NCI-H2227 treated with DMSO at 0.1 percent for 48 hours (cell line): ENCODE results near the gene SRSF9.
A peak's percentile ranks its signal among the peaks of the same experiment; 100 is the strongest.
"Not testable (repeated sequence)": the region's sequence is repeated elsewhere in the genome, so short reads cannot be mapped to it uniquely, and the experiment has no call there.

Source experiments
- DNase-seq: peaks from one replicate; lab custom pipeline; 2025; lab: John Stamatoyannopoulos, UW

The SRSF9 gene

GRCh38 chr12:120469450-120470149 lies at the start of gene SRSF9:
Gene SRSF9 (minus strand): TSS chr12:120469748. CDS start chr12:120469609, 139 bp downstream.
- peak; percentile 92 for DNase-seq

- DNase-seq: not testable (repeated sequence)
Observed at GRCh38 chr12:120519324-120519723, 49.8 kb upstream of the SRSF9 start.

- DNase-seq: no peak
Observed at GRCh38 chr12:120515496-120515895, 45.9 kb upstream of the SRSF9 start.

- DNase-seq: no peak
Observed at GRCh38 chr12:120514002-120514401, 44.5 kb upstream of the SRSF9 start.

- no peak for DNase-seq
Observed at GRCh38 chr12:120508537-120508936, 39.0 kb upstream of the SRSF9 start.

GRCh38 chr12:120504587-120504986 lies 35.0 kb upstream of the SRSF9 start:
- DNase-seq: no peak

GRCh38 chr12:120500581-120500980 lies 31.0 kb upstream of the SRSF9 start:
- DNase-seq: no peak

GRCh38 chr12:120498870-120499515 lies 29.4 kb upstream of the SRSF9 start:
- DNase-seq: no peak

GRCh38 chr12:120497524-120498150 lies 28.1 kb upstream of the SRSF9 start:
- DNase-seq: no peak

- no peak for DNase-seq
Observed at GRCh38 chr12:120496413-120497340, 27.1 kb upstream of the SRSF9 start.

- DNase-seq: peak; percentile 96
Observed at GRCh38 chr12:120495731-120496412, 26.3 kb upstream of the SRSF9 start, which contains the start of gene DYNLL1. Gene DYNLL1 (plus strand): TSS chr12:120496113. CDS start chr12:120496422, 309 bp downstream.

GRCh38 chr12:120495186-120495730 lies 25.7 kb upstream of the SRSF9 start:
- no peak for DNase-seq

GRCh38 chr12:120490833-120491512 lies 21.4 kb upstream of the SRSF9 start:
- no peak for DNase-seq

- no peak for DNase-seq
Observed at GRCh38 chr12:120490325-120490724, 20.8 kb upstream of the SRSF9 start.

GRCh38 chr12:120489018-120489417 lies 19.5 kb upstream of the SRSF9 start:
- no peak for DNase-seq

- no peak for DNase-seq
Observed at GRCh38 chr12:120488057-120488640, 18.6 kb upstream of the SRSF9 start.

- DNase-seq: not testable (repeated sequence)
Observed at GRCh38 chr12:120487552-120487951, 18.0 kb upstream of the SRSF9 start.

- DNase-seq: no peak
Observed at GRCh38 chr12:120485961-120486881, 16.7 kb upstream of the SRSF9 start.

- DNase-seq: no peak
Observed at GRCh38 chr12:120483621-120484020, 14.1 kb upstream of the SRSF9 start.
